AG08396 (cell line): ENCODE results near the gene SIAH1.
"Not testable (repeated sequence)": the region's sequence is repeated elsewhere in the genome, so short reads cannot be mapped to it uniquely, and the experiment has no call there.

Experiments used
- DNase-seq: peaks from one replicate; pipeline ENCODE4 v3.0.0; 2012; ENCODE audit warnings: low spot score, mixed read lengths

SIAH1 gene

DNA sequence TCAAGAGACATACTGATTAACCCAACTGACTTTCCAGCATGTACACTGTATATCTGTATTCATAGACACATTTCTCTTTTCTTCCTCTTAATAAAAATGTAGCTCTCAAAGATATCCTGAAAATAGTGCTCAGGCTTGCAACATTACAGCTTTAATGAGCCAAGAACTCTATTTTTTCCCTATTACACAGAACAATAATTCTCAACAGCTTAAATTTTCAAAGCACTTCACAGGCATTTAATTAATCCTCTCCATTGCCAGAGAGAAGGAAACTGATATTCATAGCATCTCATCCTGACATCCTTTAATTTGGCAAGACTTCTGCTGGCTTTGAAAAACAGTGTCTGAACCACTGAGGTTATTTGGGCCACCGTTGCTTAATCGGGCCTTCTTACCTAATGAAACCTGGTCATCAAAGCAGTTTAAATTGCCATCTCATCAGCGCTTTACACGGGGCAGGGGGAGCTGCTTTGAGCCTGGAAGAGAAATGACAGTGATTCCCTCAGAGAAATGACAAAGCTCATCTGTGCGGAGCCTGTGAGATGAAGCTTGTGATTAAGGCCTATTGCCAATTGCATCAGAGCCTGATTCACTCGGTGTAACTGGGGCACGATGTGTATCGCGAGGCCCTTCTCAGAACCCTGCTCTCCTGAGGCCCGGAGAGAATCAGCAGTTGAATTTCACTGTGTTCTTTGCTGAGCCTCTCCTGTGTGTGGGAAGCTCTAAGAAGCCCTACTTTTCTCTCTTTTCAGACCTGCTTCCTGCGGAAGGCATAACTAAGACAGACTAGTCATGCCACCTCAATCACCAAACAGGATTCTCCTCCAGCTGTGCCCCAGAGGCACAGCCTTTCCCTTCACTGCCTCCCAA is 8.5 kb upstream of the SIAH1 start:
- DNase-seq, result peak; percentile 46

DNA sequence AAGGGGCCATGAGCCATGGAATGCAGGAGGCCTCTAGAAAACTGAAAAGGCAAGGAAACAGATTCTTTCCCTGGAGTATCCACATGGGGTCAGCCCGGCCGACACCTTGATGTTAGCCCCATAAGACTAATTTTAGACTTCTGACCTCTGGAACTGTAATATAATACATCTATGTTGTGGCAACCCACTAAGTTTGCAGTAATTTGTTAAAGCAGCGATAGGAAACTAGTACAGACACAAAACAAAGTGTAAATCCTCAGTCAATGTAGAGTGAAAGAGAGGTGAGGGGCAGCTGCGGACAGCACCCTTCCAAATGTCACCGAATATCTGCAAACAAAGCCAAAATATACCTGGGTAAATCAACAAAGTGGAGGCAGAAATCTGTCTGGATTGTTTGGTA is 7.2 kb upstream of the SIAH1 start:
- no peak for DNase-seq

DNA sequence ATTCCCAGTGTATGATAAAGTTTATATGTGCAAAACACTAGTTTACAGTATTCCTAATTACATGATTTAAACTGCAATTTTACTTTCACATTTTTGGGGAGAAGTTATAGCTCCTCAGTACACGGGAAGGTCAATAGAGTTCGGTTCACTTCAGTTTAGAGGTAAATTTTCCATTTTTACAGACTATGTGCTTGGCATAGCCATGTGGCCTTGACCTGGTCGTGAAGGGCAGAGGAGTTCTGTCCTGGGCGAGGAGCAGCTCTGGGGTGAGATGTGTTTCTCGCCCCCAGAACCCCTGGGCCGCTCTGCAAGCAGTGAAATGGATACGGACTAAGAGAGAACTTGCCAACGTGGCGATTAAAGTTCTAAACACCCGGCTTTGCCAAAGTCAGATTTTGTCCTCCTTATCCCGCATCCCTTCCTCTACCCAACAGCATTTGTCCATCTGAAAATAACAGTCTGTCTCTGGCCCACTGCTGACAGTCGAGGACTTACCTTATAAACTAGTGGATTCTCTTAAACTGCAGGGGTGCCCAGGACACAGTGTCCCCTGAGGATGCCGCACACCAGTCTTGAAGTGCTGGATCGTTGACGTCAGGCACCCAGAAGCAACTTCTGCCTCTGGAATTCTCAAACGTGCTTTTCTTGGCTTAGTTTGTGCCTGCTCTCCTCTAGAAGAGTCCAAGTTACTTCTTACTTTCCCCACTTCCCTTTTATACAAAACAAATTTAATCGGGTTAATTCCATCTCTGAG is 1.5 kb upstream of the SIAH1 start:
- DNase-seq, result no peak

DNA sequence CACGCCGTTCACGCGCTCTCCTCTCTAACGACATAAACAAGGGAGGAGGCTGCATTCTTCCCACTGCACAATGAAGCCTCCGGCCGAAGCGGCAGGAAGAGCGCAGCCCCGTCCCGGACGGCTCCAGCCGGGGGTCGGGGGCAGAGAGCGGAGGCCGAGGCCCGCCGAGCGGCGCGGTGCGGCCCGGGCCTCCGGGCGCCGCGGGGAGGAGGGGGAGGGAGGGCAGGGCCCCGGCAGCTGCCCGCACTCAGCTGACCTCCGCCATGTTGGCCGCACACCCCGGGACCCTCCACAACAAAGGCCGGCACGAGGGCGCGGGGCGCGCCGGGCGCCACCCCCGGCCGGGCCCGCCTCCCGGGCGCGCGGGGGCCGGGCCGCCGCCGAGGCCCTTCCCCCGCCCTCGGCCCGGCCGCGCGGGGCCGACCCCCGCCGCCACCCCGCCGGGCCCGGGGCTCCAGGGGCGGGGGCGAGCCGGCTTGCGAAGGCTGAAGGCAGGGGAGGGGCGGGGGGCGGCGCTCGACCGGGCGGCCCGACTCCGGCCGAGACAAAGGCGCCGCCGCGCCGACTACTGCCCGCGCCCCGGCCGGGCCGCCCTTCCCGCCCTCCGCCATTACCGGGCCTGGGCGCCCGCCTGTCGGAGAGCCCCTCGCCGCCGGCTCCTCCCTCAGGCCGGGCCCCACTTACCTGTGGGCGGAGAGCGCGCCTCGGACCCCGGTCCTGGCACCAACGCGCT is 527 bp downstream of the SIAH1 start:
- DNase-seq, result peak; percentile 82

DNA sequence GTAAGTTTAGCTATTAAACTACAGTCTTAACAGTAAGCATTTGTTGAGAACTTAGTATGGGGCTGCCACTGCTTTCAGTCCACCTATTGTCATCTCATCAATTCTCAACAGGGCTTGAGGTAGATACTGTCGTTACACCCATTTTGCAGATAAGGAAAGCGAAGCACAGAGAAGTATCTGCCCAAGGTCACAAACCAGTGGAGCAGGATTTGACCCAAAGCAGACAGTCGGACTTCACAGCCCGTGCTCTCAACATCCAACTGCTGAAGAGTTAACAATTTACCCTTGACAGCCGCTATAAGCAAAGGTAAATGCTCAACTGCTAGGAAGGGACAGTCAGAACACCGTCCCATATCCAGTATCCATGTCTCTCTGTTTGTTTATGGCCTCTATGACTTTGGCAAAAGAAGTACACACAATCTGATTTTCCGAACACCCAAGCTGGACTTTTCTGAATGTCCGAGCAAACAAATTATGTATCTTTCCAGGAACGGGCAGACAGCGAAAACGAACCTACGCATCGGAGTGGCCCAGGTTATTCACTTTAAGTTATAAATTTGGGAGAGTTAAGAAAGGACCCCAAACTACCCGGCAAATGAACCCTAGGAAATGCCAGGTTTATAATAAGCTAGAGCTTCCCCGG is 1.2 kb downstream of the SIAH1 start:
- DNase-seq, result no peak

DNA sequence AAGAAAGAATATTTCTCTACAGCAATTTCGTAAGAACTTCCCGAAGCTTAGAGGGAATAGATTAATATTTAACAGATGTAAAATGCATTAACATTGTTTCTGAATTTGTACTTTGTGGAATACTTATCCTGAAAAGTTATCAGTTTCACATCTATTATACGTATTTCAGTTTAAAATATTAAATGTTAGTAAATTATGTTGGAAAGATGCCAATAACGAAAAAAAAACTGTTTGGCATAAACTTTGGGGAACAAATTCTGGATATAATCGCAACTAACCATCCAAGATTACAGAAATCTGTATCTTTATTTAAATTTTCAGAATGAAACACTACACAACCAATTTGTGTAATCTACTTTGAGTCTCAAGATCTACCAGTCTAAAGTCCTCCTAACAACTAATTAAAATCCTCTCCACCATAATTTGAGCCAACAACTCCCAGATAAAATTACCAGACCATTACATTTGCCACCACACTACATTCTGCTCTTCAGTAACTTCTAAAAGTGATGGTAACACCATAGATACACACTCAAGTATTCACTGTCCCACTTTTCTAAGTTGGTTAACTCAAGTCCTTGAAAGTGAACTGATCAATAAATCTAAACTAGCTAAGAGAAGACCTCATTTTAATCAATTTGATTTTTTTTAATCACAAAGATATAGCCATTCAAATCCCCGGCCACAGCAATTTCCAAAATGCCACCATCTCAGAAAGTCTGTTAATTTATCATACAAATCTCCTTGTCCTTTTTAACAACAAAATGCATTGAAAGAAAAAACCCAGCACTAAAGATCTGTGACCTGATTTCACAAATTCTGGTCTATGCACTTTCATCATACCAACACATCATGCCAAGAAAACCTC is 2.0 kb downstream of the SIAH1 start:
- DNase-seq, result peak; percentile 43

DNA sequence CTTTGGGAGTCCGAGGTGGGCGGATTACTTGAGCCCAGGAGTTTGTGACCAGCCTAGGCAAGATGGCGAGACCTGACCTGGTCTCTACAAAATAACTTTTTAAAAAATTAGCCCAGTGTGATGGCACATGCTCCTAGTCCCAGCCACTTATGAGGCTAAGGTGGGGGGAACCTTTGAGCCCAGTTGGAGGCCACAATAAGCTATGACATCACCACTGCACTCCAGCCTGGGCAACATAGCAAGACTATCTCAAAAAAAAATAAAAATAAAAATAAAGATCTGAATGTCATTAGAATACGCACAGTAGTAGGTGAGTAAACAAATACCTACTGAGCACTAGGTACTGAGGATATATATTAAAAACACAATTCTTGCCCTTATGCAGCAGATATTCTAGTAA is 3.1 kb downstream of the SIAH1 start:
- DNase-seq, result no peak

DNA sequence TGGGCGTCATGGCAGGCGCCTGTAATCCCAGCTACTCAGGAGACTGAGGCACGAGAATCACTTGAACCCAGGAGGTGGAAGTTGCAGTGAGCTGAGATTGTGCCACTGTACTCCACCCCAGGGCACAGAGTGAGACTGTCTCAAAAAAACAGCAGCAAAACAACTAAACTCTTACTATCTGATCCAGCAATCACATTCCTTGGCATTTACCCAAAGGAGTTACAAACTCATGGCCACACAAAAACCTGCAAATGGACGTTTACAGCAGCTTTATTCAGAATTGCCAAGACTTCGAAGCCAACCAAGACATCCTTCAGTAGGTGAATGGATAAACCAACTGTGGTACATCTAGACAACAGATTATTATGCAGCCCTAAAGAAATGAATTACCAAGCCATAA is 4.0 kb downstream of the SIAH1 start:
- DNase-seq, result no peak

DNA sequence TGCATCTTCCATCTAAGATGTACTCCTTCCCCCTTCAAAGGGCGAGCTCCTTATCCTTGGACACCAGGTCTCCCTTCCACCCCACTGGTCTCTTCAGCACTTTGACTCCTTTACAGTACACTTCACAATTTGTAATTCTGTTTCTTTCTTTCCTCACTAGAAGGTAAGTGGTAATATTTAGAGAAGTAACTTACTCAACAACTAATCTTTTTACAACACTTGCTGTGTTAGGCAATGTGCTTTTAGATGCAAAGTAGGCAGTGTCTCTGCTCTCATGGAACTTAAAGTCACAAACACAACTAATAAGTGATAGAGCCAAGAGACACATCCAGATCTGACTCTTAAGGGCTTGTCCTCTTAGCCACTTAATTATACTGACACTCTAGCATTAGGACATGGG is 6.4 kb downstream of the SIAH1 start:
- no peak for DNase-seq

DNA sequence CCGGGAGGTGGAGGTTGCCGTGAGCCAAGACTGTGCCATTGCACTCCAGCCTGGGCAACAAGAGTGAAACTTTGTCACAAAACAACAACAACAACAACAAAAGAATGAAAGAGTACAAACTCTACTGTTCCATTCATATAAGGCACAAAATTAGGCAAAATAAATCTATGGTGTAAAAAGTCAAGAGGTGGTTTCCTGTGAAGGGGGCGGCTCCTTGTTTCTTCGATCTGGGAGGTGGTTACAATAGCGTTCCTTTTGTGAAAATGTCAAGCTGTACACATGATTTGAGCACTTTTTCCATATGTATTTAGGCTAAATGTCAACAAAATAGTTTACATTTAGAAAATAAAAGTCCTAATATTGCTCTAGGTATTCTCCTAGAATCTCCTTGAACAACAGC is 6.9 kb downstream of the SIAH1 start:
- no peak for DNase-seq

DNA sequence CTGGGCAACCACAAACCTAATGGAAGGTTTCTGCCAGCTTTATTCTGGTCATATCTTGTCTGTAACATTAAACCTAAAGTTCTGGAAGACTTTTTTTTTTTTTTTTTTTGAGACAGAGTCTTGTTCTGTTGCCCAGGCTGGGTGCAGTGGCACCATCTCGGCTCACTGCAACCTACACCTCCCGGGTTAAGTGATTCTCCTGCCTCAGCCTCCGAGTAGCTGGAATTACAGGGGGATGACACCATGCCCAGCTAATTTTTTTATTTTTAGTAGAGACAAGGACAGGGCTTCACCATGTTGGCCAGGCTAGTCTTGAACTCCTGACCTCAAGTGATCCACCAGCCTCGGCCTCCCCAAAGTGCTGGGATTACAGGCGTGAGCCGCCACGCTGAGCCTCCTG is 7.9 kb downstream of the SIAH1 start:
- DNase-seq, result not testable (repeated sequence)

DNA sequence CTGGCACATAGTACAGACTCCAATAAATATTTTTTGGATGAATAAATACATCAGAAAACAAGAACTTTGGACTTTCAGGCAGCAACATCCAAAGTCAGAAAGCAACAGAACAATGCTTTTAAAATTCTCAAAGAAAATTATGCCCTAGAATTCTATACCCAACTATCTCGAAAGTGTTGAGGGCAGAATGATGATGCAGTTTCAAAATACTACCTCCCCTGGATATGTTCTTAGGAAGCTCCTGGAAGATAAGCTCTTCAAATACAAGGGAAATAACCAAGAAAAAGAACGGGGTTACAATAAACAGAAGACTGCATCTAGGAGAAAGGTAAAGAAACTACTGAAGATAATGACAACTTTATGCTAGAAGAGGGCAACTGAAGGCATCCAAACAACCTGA is 11.0 kb downstream of the SIAH1 start:
- no peak for DNase-seq

DNA sequence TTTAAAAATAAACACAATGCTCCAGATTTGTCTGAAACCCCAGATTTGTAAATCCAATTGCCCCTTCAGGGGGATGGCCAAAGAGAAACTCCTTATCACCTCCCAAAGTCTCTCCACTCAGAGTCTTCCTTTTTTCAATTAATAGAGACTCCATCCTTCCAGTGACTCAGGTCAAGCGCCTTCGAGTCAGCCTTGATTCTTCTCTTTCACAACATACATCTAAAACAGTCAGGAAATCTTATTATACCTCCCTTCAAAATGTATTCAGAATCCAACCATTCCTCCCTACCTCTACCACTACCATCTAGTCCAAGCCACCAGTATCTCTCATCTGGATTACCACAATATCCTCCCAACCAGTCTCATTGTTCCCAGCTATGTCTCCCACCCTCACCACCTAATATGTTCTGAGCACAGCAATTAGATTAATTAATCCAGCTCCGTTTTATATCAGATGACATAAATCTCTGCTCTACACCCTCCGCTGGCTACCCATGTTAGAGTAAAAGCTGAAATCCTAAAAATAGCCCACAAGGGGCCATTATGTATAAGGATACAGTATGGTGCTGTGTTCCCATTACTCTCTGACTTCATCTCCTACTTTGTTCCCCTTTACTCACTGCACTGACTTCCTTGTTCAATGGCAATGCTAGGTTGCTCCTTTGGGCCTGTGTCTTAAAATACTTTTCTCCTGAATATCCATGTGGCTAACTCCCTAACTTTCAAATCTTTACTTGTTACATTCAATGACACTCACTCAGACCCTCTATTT is 11.8 kb downstream of the SIAH1 start:
- DNase-seq, result no peak

DNA sequence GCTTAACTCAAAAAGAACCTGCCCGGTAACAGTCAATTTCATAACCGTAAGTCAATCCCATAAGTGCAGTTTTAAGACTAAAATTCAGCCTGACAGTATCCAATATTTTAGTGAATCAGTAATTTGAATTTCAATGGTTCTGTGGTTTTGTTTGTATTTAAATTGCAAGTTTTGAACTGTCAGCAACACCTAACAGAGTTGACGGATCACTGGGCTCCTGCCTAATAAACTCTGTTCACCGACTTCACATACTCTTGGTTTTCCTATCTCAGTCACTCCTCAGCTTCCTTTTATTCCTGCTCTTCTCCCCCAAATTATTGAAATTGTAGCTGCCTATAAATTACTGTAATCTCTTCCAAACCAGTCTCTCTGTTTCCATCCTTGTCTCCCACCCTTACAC is 12.5 kb downstream of the SIAH1 start:
- no peak for DNase-seq

DNA sequence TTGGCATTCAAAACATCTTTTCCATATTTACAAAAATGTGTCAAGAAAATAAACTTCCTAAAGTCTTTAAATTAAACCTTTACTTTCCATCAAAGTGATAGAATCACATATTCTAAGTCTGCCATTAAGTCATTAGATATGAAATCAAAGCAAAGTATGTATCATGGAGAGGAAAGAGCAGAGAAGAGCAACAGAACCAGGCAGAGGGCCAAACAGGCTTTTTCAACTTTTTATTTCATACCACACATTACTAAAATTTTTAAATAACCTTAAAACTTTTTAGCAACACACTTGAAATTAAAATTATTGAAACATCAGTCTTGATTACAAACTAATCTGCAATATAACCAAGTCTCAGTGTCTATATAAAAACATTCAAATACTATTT is 13.8 kb downstream of the SIAH1 start:
- no peak for DNase-seq

DNA sequence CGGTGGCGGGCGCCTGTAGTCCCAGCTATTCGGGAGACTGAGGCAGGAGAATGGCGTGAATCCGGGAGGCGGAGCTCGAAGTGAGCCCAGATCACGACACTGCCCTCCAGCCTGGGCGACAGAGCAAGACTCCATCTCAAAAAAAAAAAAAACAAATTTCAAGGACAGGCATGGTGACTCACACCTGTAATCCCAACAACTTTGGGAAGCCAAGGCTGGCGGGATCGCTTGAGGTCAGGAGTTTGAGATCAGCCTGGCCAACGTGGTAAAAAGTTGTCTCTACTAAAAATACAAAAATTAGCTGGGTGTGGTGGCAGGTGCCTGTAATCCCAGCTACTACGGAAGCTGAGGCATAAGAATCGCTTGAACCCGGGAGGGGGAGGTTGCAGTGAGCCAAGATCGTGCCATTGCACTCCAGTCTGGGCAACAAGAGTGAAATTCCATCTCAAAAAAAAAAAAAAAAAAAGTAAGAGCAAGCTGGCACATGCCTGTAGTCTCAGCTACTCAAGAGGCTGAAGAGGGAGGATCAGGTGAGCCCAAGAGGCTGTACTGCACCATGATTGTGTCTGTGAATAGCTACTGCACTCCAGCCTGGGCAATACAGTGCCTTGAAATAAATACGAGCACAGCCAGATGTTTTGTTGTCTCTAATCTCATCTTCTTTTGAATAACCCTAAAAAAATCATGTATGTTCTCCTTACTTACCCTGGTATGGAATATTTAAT is 14.4 kb downstream of the SIAH1 start:
- not testable (repeated sequence) for DNase-seq

DNA sequence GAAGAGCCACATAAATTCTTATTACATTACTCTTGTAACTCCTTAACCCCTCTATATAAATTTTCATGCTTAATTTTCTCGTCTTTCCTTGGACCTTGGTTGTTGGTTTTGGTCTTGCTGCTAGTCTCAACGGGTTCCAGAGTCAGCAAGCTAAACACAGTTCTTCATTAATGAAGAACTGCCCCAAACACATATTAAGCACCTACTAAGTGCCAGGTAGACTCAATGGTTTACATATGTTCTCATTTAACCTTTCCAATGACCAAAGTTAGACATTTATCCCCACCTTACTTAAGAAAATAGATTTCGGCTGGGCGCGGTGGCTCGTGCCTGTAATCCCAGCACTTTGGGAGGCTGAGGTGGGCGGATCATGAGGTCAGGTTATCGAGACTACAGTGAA is 15.0 kb downstream of the SIAH1 start:
- no peak for DNase-seq

DNA sequence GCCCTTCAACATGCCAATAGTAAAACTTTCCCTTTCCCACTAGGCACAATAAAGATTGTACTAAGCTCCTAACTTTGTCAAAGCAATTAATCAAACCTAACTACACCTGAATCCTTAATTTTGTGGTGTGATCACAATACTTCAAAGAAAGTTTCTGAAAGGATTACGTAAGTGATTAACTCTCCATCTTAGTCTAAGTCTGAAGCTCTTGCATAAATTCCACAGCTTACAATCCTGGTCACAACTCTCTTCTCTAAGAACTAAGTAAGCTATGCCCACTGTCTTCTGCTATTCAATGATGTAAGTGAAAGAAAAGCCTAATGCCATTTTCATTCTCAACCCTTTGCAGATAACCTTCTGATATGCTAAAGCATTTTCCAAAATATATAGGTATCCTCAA is 15.4 kb downstream of the SIAH1 start:
- no peak for DNase-seq

DNA sequence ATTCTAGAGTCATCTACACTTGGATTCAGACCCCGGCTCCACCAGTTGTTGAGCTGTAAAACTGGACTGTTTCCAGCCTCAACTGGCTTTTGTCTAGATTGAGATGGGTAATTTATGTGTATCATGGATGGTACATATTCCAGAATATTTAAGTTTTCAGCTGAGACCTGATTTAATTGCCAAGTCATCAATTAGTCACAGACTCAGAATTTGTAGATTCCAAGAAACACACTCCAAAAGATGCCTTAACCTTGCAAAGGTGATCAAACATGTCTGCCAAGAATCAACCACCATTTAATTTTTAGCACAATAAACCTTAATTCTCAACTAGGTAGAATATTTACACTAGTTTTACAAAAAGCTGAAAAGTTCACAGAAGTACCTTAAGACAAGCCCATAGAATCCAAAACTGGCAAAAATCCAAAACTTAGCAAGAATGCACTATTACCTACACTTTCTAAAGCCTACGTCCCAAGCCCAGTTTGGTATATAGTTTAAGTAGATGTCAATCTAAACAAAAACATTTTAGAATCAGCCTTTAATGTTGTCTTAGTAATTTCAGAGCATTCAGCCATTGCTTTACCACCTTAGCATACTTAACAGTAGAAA is 17.7 kb downstream of the SIAH1 start:
- no peak for DNase-seq
